ENCODE measurements around the gene NFU1.

The NFU1 gene

DNA sequence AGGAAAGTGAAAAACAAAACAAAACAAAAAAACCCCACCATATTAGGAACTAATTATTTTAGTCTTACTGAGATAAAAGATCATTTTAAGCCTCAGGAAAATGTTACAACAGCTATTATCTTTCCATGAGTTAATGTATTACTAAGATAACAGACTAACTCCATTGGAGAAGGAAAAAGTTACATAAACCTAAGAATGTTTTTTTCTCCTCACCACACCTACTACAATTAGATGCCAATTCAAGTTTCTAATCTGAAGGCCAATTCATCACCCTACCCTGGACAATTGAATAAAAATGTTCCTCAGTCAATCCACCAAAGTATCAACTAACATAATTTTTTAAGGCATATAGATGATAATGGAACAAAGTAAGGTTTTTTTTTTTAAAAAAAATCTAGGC lies 40.0 kb downstream of the NFU1 start:
- Histone ChIP-seq H3F3A (ENCODE audit: low read depth) (no peaks in the 10 kb centered on the region), H3K9ac (ENCODE audit: low read depth, low read length, poor library complexity, severe bottlenecking) (no peak overlapping the region), H3K4me2 (ENCODE audit: low read depth, low read length, poor library complexity, severe bottlenecking) (no peak overlapping the region), H3K9me3 (ENCODE audit: insufficient read depth, low read depth, low read length) (no peaks in the 10 kb centered on the region), H3K79me2 (ENCODE audit: insufficient read depth, low read length) (no peaks in the 10 kb centered on the region), H3K4me1 (ENCODE audit: insufficient read depth, low read length, poor library complexity, severe bottlenecking) (no peaks in the 10 kb centered on the region), H3K36me3 (ENCODE audit: insufficient read depth, low read length) (peaks cover 24% of the 10 kb centered on the region; the same call in 1 of the 2 replicates), H3K9me2 (replicated peaks; ENCODE audit: low read depth, low read length) (no peaks in the 10 kb centered on the region), H4K20me1 (ENCODE audit: insufficient read depth, low read length, poor library complexity, severe bottlenecking) (no peaks in the 10 kb centered on the region), H3K27me3 (ENCODE audit: insufficient read depth, low read length, poor library complexity, severe bottlenecking) (no peaks in the 10 kb centered on the region), H3K4me3 (ENCODE audit: low read length, poor library complexity, severe bottlenecking) (no peak overlapping the region), H2AFZ (ENCODE audit: low read length) (no peak overlapping the region)
- TF ChIP-seq, protein P1, sequence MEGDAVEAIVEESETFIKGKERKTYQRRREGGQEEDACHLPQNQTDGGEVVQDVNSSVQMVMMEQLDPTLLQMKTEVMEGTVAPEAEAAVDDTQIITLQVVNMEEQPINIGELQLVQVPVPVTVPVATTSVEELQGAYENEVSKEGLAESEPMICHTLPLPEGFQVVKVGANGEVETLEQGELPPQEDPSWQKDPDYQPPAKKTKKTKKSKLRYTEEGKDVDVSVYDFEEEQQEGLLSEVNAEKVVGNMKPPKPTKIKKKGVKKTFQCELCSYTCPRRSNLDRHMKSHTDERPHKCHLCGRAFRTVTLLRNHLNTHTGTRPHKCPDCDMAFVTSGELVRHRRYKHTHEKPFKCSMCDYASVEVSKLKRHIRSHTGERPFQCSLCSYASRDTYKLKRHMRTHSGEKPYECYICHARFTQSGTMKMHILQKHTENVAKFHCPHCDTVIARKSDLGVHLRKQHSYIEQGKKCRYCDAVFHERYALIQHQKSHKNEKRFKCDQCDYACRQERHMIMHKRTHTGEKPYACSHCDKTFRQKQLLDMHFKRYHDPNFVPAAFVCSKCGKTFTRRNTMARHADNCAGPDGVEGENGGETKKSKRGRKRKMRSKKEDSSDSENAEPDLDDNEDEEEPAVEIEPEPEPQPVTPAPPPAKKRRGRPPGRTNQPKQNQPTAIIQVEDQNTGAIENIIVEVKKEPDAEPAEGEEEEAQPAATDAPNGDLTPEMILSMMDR (conservative IDR thresholded peaks at IDR 0.05; ENCODE audit: low read length), result no peak
- TF ChIP-seq EZH2phosphoT487 (IDR thresholded peaks at IDR 0.05; ENCODE audit: borderline replicate concordance), result no peak

DNA sequence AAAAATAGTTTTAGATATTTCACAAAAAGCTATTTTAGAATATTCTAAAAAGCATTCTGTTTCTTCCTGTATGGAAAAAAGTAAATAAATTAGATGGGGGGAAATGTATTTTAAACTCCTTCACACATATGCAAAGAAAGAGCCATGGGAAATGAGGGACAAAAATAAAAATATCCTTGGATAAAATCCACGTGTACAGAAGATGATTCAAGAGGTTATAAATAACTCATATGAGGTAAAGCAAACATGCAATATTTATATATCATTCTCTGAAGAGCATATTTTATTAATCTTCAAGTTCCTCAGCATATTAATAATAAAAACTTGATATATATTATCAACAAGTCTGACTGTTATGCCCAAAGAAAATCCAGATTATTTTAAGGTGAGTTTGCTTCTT lies 41.4 kb downstream of the NFU1 start:
- Histone ChIP-seq H3K36me3 (ENCODE audit: insufficient read depth, low read length) (peaks cover 24% of the 10 kb centered on the region; the same call in 1 of the 2 replicates), H2AFZ (ENCODE audit: low read length) (no peak overlapping the region), H3K4me1 (ENCODE audit: insufficient read depth, low read length, poor library complexity, severe bottlenecking) (no peaks in the 10 kb centered on the region), H3K4me3 (ENCODE audit: low read length, poor library complexity, severe bottlenecking) (no peak overlapping the region), H3K79me2 (ENCODE audit: insufficient read depth, low read length) (no peaks in the 10 kb centered on the region), H4K20me1 (ENCODE audit: insufficient read depth, low read length, poor library complexity, severe bottlenecking) (no peaks in the 10 kb centered on the region), H3K9ac (ENCODE audit: low read depth, low read length, poor library complexity, severe bottlenecking) (no peak overlapping the region), H3F3A (ENCODE audit: low read depth) (no peaks in the 10 kb centered on the region), H3K9me3 (ENCODE audit: insufficient read depth, low read depth, low read length) (no peaks in the 10 kb centered on the region), H3K9me2 (replicated peaks; ENCODE audit: low read depth, low read length) (no peaks in the 10 kb centered on the region), H3K4me2 (ENCODE audit: low read depth, low read length, poor library complexity, severe bottlenecking) (no peak overlapping the region), H3K27me3 (ENCODE audit: insufficient read depth, low read length, poor library complexity, severe bottlenecking) (no peaks in the 10 kb centered on the region)
- TF ChIP-seq, protein P1 (conservative IDR thresholded peaks at IDR 0.05; ENCODE audit: low read length), result no peak
- TF ChIP-seq EZH2phosphoT487 (IDR thresholded peaks at IDR 0.05; ENCODE audit: borderline replicate concordance), result no peak

DNA sequence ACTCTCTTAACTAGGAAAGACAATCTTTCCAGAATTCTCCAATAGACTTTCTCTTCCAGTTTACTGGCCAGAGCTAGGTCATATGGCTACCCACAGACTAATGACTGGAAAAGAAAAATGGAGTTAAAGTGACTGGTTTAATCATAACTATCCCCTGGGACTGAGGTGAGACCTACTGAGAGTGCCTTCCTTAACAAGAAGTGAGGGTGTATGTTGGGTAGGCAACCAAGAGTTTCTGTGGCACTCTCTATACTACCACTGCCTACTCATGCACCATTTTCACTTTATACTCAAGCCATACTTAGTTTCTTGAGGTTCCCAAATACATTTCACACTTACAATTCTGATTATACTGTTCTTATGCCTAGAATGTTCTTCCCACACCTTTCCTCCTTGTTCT lies 43.3 kb downstream of the NFU1 start:
- TF ChIP-seq, protein P1 (conservative IDR thresholded peaks at IDR 0.05; ENCODE audit: low read length), result no peak
- TF ChIP-seq EZH2phosphoT487 (IDR thresholded peaks at IDR 0.05; ENCODE audit: borderline replicate concordance), result no peak
- Histone ChIP-seq H3K9me3 (ENCODE audit: insufficient read depth, low read depth, low read length) (no peaks in the 10 kb centered on the region), H3K79me2 (ENCODE audit: insufficient read depth, low read length) (no peaks in the 10 kb centered on the region), H3K4me2 (ENCODE audit: low read depth, low read length, poor library complexity, severe bottlenecking) (no peak overlapping the region), H3F3A (ENCODE audit: low read depth) (no peaks in the 10 kb centered on the region), H3K4me1 (ENCODE audit: insufficient read depth, low read length, poor library complexity, severe bottlenecking) (no peaks in the 10 kb centered on the region), H3K4me3 (ENCODE audit: low read length, poor library complexity, severe bottlenecking) (no peak overlapping the region), H3K9me2 (replicated peaks; ENCODE audit: low read depth, low read length) (no peaks in the 10 kb centered on the region), H4K20me1 (ENCODE audit: insufficient read depth, low read length, poor library complexity, severe bottlenecking) (no peaks in the 10 kb centered on the region), H3K9ac (ENCODE audit: low read depth, low read length, poor library complexity, severe bottlenecking) (no peak overlapping the region), H3K27me3 (ENCODE audit: insufficient read depth, low read length, poor library complexity, severe bottlenecking) (no peaks in the 10 kb centered on the region), H2AFZ (ENCODE audit: low read length) (no peak overlapping the region), H3K36me3 (ENCODE audit: insufficient read depth, low read length) (peaks cover 13% of the 10 kb centered on the region; the same call in 1 of the 2 replicates)
